ENCODE measurements around the gene ZNF92. TPM values are rescaled to one million over a fixed set of nuclear protein-coding genes. Genes with fewer than 3 reads are reported as not detected.

The ZNF92 gene
- total RNA-seq, 1 experiment from 2014 or later = 32.4 TPM

- H3K4me1 Mint-ChIP-seq = no peaks in the 10 kb centered on the region
- no peak for ATAC-seq
- no peak for DNase-seq (ENCODE audit: low spot score)
- no peaks in the 10 kb centered on the region for H3K9me3 Mint-ChIP-seq
- H3K27me3 Mint-ChIP-seq (ENCODE audit: low read depth) = no peaks in the 10 kb centered on the region
- no peak overlapping the region for H3K4me3 Mint-ChIP-seq
- no peak overlapping the region for H3K27ac Mint-ChIP-seq
- H3K36me3 Mint-ChIP-seq = no peaks in the 10 kb centered on the region
- ChIA-PET CTCF (no interaction called here), POLR2A (no interaction called here)
- TF ChIP-seq ZNF121 (CRISPR knock-in tag; IDR thresholded peaks at IDR 0.05) = no peak
- no peak for TF ChIP-seq FOXK1 (CRISPR knock-in tag; IDR thresholded peaks at IDR 0.05)
- no peak for TF ChIP-seq GRHL2 (CRISPR knock-in tag; IDR thresholded peaks at IDR 0.05; ENCODE audit: insufficient replicate concordance, severe bottlenecking)
- TF ChIP-seq NFYB (CRISPR knock-in tag; conservative IDR thresholded peaks at IDR 0.05; ENCODE audit: low read depth) = no peak
- no peak for TF ChIP-seq ATF2 (CRISPR knock-in tag; IDR thresholded peaks at IDR 0.05; ENCODE audit: borderline replicate concordance, low read depth)
Measured at GRCh38 chr7:65325793-65326432, 47.7 kb upstream of the ZNF92 start.

- H3K9me3 Mint-ChIP-seq = no peaks in the 10 kb centered on the region
- CTCF ChIA-PET = no interaction called here
- POLR2A ChIA-PET = no interaction called here
- no peaks in the 10 kb centered on the region for H3K27me3 Mint-ChIP-seq (ENCODE audit: low read depth)
- TF ChIP-seq ZNF671 (CRISPR knock-in tag; IDR thresholded peaks at IDR 0.05) = no peak
- TF ChIP-seq ZNF317 (CRISPR knock-in tag; IDR thresholded peaks at IDR 0.05; ENCODE audit: borderline replicate concordance, low read depth) = no peak
- no peak for TF ChIP-seq ATF1 (CRISPR knock-in tag; IDR thresholded peaks at IDR 0.05)
- no peak for TF ChIP-seq FOXJ3 (CRISPR knock-in tag; IDR thresholded peaks at IDR 0.05; ENCODE audit: borderline replicate concordance)
- no peak for TF ChIP-seq TEAD4 (CRISPR knock-in tag; IDR thresholded peaks at IDR 0.05)
- TF ChIP-seq HMGXB4 (CRISPR knock-in tag; IDR thresholded peaks at IDR 0.05) = no peak
- no peak for TF ChIP-seq ARID4B (CRISPR knock-in tag; IDR thresholded peaks at IDR 0.05; ENCODE audit: borderline replicate concordance)
- no peak for TF ChIP-seq ZBTB43 (CRISPR knock-in tag; IDR thresholded peaks at IDR 0.05)
- TF ChIP-seq ZNF425 (CRISPR knock-in tag; conservative IDR thresholded peaks at IDR 0.05) = no peak
- no peak for TF ChIP-seq FOXK1 (CRISPR knock-in tag; IDR thresholded peaks at IDR 0.05)
- peak overlapping the region; percentile 48 for H3K27ac Mint-ChIP-seq
- H3K4me3 Mint-ChIP-seq = no peak overlapping the region
- DNase-seq (ENCODE audit: low spot score) (no peak), ATAC-seq (no peak)
- no peaks in the 10 kb centered on the region for H3K4me1 Mint-ChIP-seq
- peaks cover 7% of the 10 kb centered on the region; the same call in 1 of the 2 replicates for H3K36me3 Mint-ChIP-seq
Measured at GRCh38 chr7:65338346-65338745, 35.3 kb upstream of the ZNF92 start.

Data from WTC11 (cell line).